ENCODE results near the gene ANXA1. TPM values are rescaled to one million over a fixed set of nuclear protein-coding genes. Genes with fewer than 3 reads are reported as not detected.

ANXA1 gene
- total RNA-seq, 1 donor from 2014 or later, result 0.27 TPM

DNA sequence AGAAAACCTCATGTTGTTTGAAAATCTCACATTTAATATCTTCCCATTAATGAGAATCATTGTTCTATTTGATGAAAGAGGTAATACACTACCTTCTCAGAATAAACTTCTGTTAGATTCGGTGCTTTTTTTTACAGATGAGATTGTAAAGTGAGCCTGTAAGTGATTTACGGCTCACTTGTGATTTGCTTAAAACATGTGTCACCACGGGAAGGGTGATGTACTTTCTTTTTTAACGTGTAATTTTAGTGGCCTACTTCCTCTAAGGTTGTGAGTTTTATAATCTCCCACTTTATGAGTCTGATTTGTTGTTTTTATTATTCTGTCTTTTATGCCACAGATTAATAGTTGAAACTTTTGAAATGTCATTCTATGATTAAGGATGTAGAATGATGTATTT is 15.9 kb downstream of the ANXA1 start:
- H3K4me1 Mint-ChIP-seq, result peaks cover 4% of the 10 kb centered on the region
- ChIA-PET POLR2A (no interaction called here), CTCF (no interaction called here)
- H3K27ac Mint-ChIP-seq, result no peak overlapping the region
- no peak for ATAC-seq (ENCODE audit: low read depth)
- H3K27me3 Mint-ChIP-seq, result no peaks in the 10 kb centered on the region
- H3K36me3 Mint-ChIP-seq (ENCODE audit: low read depth), result no peaks in the 10 kb centered on the region
- H3K9me3 Mint-ChIP-seq, result no peaks in the 10 kb centered on the region
- no peak for DNase-seq
- intact Hi-C loops (cut with micrococcal nuclease), result no loop called here
- H3K4me3 Mint-ChIP-seq, result no peak overlapping the region
- TF ChIP-seq, protein P1, sequence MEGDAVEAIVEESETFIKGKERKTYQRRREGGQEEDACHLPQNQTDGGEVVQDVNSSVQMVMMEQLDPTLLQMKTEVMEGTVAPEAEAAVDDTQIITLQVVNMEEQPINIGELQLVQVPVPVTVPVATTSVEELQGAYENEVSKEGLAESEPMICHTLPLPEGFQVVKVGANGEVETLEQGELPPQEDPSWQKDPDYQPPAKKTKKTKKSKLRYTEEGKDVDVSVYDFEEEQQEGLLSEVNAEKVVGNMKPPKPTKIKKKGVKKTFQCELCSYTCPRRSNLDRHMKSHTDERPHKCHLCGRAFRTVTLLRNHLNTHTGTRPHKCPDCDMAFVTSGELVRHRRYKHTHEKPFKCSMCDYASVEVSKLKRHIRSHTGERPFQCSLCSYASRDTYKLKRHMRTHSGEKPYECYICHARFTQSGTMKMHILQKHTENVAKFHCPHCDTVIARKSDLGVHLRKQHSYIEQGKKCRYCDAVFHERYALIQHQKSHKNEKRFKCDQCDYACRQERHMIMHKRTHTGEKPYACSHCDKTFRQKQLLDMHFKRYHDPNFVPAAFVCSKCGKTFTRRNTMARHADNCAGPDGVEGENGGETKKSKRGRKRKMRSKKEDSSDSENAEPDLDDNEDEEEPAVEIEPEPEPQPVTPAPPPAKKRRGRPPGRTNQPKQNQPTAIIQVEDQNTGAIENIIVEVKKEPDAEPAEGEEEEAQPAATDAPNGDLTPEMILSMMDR (IDR thresholded peaks at IDR 0.05), result no peak

- ChIA-PET CTCF (no interaction called here), POLR2A (no interaction called here)
- Mint-ChIP-seq H3K4me3 (no peak overlapping the region), H3K9me3 (no peaks in the 10 kb centered on the region), H3K27me3 (no peaks in the 10 kb centered on the region), H3K27ac (no peak overlapping the region), H3K4me1 (peaks cover 4% of the 10 kb centered on the region), H3K36me3 (ENCODE audit: low read depth) (no peaks in the 10 kb centered on the region)
- intact Hi-C loops (cut with micrococcal nuclease), result no loop called here
- ATAC-seq (ENCODE audit: low read depth) (no peak), DNase-seq (no peak)
- TF ChIP-seq, protein P1 (IDR thresholded peaks at IDR 0.05), result no peak
Measured at GRCh38 chr9:73168298-73168934, 16.8 kb downstream of the ANXA1 start.

DNA sequence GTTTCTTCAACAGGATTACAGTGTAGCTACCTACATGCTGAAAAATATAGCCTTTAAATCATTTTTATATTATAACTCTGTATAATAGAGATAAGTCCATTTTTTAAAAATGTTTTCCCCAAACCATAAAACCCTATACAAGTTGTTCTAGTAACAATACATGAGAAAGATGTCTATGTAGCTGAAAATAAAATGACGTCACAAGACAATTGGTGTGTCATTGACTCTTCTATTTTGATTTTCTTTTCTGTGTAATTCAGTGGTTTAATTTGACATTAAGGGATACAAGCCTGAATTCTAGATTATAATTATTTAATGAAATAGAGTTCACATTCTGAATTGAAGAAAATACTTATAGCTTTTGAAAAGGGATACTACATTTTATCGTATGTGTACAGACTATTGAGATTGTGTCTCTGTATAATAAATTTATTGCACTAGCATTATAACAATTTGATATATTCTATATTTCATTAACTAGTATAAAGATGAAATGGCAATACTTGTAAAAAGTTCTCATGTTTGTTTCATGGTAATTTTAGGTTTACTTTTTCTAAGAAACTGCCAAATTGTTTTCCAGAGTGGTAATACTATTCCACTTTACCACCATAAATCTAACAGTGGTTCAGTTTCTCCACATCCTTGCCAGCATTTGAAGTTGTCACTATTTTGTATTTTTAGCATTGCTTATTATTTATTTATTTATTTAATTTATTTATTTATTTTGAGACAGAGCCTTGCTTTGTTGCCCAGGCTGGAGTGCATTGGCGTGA is 18.7 kb downstream of the ANXA1 start:
- DNase-seq, result no peak
- ChIA-PET CTCF (interaction anchor here (1.7 kb wide), 1 partner anchor 63 kb away, joined by 3 read pairs; no protein-coding TSS in a partner anchor), POLR2A (no interaction called here)
- no peaks in the 10 kb centered on the region for H3K9me3 Mint-ChIP-seq
- H3K36me3 Mint-ChIP-seq (ENCODE audit: low read depth), result no peaks in the 10 kb centered on the region
- TF ChIP-seq, protein P1 (IDR thresholded peaks at IDR 0.05), result no peak
- ATAC-seq (ENCODE audit: low read depth), result no peak
- peaks cover 4% of the 10 kb centered on the region for H3K4me1 Mint-ChIP-seq
- intact Hi-C loops (cut with micrococcal nuclease), result no loop called here
- H3K4me3 Mint-ChIP-seq, result no peak overlapping the region
- H3K27ac Mint-ChIP-seq, result no peak overlapping the region
- peaks cover 2% of the 10 kb centered on the region for H3K27me3 Mint-ChIP-seq

- Mint-ChIP-seq H3K4me3 (no peak overlapping the region), H3K27ac (no peak overlapping the region), H3K36me3 (ENCODE audit: low read depth) (no peaks in the 10 kb centered on the region), H3K27me3 (peaks cover 4% of the 10 kb centered on the region), H3K4me1 (no peaks in the 10 kb centered on the region), H3K9me3 (no peaks in the 10 kb centered on the region)
- ChIA-PET POLR2A (no interaction called here), CTCF (interaction anchor here (0.7 kb wide), 1 partner anchor 65 kb away, joined by 3 read pairs; no protein-coding TSS in a partner anchor)
- ATAC-seq (ENCODE audit: low read depth) (no peak), DNase-seq (no peak)
- TF ChIP-seq, protein P1 (IDR thresholded peaks at IDR 0.05), result no peak
- intact Hi-C loops (cut with micrococcal nuclease), result no loop called here
Measured at GRCh38 chr9:73172901-73173215, 21.2 kb downstream of the ANXA1 start.

DNA sequence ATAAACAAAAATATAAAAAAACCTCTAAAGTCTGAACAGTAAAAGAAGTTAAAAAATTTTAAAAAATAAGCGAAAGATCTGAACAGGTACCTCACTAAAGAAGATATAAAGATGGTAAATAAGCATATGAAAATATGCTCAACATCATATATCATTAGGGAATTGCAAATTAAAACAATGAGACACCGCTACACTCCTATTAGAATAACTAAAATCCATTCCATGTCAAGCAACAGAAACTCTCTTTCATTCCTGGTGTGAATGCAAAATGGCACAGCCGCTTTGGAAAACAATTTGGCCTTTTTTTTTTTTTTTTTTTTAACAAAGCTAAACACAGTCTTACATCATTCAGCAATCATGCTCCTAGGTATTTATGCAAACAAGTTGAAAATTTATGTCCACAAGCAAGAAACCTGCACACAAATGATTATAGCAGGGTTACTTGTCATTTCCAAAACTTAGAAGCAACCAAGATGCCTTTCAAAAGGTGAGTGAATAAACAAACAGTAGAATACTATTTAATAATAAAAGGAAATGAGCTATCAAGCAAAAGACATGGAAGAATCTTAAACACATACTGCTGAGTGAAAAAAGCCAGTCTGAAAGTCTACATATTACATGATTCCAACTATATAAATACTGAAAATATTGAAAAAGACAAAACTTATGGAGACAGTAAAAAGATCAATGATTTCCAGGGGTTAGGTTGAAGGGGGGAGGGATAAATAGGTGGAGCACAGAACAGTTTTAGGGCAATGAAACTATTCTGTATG is 22.1 kb downstream of the ANXA1 start:
- ATAC-seq (ENCODE audit: low read depth) (no peak), DNase-seq (no peak)
- no peak overlapping the region for H3K4me3 Mint-ChIP-seq
- ChIA-PET CTCF (no interaction called here), POLR2A (no interaction called here)
- peaks cover 4% of the 10 kb centered on the region for H3K27me3 Mint-ChIP-seq
- H3K9me3 Mint-ChIP-seq, result no peaks in the 10 kb centered on the region
- TF ChIP-seq, protein P1 (IDR thresholded peaks at IDR 0.05), result no peak
- H3K4me1 Mint-ChIP-seq, result no peaks in the 10 kb centered on the region
- H3K36me3 Mint-ChIP-seq (ENCODE audit: low read depth), result no peaks in the 10 kb centered on the region
- intact Hi-C loops (cut with micrococcal nuclease), result no loop called here
- no peak overlapping the region for H3K27ac Mint-ChIP-seq

All from activated B cell treated with CpG ODN at 0.5 μM for 24 hours (primary cell).